Activated CD4-positive, alpha-beta T cell treated with anti-CD3 and anti-CD28 coated beads, Interleukin-2, amount 50 U/mL, for 24 hours (primary cell): Measurements from ENCODE around the gene PRPF6.
A peak's percentile ranks its signal among the peaks of the same experiment; 100 is the strongest.

Source experiments
- DNase-seq, 2 donors: peaks; one replicate each; pipeline ENCODE4 v3.0.0-alpha.2; 2020; ENCODE audit warnings: low read depth in 1 of 2, low spot score in 1 of 2

PRPF6 gene

DNA sequence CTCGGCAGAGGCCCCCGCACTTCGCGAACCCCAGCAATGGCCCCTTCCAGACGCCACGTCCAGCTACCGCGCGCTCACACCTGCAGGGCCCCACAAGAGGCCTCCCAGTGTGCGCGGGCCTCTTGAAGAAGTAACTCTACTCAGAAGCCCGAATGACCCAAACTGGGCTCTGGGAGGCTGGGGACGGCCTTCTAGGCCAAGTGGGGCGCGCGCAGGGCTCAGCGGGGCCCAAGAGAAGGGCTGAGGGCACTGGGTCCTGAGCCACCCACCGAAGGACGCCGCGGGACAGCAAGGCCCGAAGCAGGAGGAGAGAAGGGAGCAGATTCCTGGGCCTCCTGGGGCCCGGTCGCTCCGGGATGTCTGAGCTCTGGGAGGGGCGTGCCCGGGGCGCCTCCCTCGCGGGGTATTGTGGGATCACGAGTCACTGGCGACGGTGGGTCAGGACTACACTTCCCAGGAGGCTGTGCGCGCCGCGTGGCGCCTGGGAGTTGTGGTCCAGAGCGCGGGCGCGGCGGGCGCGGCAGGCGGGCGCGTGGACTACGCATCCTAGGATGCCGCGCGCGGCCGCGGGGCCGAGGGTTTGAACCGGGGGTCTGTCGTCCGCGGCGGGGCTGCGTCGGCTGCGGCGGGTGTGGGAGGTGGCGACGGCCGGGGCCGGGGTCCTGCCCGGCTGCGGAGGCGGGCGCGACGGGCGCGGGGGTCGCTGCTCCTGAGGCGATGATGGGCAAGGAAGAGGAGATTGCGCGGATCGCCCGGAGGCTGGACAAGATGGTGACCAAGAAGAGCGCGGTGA, 81.9 kb downstream of the PRPF6 start, which contains the start of gene TCEA2:
Gene TCEA2, plus strand, starts transcription at position 603 of the 793 bp plus-strand sequence. Its CDS starts 115 bp downstream, at position 718.
- DNase-seq: peak; percentile 84 to 92

DNA sequence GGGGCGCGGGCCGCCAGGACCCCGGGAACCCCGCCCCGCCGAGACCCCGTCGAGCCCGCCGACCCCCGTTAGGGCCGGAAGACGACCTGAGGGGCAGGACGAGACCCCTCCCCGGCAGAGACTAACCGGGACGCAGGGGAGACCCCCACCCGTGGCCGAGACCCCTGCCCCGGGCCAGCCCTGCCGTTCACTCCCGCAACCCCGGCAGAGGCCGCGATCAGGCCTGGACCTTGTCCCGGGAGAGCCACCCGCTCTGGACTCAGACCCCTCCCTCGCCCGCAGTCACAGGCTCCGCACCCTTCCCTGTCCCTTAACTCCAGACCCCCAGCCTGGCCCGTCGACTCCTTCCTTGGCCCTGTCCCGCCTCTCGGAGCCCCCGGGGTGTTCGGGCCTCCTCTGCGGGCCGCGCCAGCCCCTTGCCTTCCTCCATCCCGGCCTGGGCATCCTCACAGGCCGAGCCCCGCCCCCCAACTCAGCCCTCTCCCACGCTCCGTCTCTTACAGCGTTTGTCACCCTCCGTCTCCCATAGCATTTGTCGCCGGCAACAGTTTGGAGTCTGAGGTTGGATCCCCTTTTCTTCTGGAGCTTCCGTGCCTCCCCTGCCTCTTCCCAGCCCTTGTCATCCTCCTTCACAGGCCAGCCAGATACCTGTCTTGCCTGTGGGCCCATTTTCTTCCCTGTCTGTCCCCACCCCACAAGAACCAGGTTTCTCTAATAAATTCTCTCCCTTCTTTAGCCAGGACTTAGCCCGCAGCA, 82.6 kb downstream of the PRPF6 start:
- DNase-seq: no peak

GRCh38 chr20:64064145-64064698, 83.3 kb downstream of the PRPF6 start:
- no peak for DNase-seq

DNA sequence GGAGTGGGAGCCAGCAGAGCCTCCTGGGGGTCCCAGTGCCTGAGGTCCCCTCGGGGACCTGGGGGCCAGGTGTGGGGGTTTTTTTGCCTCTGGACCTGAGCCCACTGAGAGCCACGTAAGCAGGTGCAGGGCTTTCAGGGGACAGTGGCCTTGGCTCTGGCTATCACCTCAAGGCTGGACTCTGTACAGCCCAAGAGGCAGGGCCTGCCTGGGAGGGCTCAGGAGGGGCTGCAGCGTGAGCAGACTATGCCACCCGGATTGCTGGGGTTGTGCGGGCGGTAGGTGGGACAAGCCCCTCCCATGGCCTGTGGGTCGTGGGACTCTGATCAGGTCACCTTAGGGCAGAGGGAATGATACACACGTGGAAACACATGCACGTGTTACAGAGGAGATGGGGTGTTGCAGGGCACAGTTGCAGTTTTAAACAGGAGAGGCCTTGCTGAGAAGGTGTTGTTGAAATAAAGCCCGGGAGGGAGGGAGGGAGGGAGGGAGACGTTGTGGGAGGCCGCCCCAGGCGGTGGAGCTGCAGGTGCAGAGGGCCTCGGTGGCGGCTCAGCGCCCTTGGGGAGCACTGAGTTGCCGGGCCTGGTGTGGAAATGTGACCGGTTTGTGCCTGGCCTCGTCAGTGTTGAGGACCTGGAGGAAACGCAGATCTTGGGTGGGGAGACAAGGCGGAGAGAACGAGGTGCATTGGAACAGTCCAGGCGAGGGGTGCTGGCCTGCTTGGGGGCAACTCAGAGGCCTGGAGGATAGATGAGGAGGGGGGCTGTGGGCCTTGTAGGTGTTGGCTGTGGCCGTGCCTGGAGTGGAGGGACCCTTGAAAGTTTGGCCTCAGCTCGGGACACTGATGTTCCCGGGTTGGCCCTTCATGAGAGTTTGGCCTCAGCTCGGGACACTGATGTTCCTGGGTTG, 84.4 kb downstream of the PRPF6 start:
- DNase-seq: no peak

DNA sequence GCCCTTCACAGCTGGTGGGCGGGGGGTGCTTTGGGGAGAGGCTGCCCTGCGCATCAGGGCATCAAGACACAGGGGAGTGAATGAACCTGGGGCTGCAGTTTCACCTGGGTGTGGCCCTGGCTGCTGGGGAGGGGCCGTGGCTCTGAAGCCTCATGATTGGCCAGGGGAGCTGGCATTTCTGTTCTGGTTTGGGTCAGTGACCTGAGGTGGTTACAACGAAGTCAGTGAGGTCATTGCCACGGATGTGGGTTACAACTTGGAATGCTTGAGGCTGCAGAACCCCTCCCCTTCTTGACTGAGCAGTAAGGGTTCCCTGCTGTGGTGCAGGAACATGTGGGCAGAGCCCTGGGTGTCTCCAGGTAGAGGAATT, 85.0 kb downstream of the PRPF6 start:
- DNase-seq: peak in 1 of 2 donors; percentile 23

GRCh38 chr20:64067005-64067632, 86.2 kb downstream of the PRPF6 start:
- no peak for DNase-seq

- DNase-seq: no peak
These were observed 86.9 kb downstream of the PRPF6 start for GRCh38 chr20:64067733-64068307.

GRCh38 chr20:64068386-64069208, 87.7 kb downstream of the PRPF6 start:
- DNase-seq: no peak

- DNase-seq: no peak
These were observed 88.3 kb downstream of the PRPF6 start for GRCh38 chr20:64069209-64069613.

DNA sequence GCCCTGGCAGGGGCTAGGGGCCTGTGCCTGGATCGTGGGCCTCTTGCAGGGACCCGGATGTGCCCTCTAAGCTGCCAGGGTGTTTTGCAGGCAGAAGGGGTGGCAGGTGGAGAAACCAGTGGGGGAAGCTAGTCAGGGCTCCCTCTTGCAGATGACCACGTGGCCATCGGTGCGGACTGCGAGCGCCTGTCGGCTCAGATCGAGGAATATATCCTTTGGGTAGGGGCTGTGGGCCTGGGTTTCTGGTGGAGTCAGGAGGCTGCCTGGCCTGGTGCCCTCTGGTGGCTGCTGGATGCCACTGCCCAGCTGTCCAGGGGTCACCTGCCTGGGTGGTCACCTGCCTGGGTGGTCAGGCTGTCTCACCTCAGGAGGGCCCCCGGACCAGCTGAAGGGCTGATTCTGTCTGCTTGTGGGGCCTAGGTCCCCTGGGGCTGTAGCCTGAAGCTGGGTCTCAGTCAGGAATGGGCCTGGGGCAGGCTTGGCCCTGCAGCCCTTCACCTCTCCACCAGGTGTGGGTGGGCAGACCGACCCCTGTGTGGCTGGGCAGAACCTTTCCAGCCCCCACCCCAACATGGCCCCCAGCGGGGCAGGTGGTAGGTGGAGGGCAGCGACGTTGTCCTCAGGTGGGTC, 88.8 kb downstream of the PRPF6 start:
- no peak for DNase-seq

- no peak for DNase-seq
These were observed 89.5 kb downstream of the PRPF6 start for GRCh38 chr20:64070244-64070993.

GRCh38 chr20:64071341-64072332, 90.7 kb downstream of the PRPF6 start:
- no peak for DNase-seq

DNA sequence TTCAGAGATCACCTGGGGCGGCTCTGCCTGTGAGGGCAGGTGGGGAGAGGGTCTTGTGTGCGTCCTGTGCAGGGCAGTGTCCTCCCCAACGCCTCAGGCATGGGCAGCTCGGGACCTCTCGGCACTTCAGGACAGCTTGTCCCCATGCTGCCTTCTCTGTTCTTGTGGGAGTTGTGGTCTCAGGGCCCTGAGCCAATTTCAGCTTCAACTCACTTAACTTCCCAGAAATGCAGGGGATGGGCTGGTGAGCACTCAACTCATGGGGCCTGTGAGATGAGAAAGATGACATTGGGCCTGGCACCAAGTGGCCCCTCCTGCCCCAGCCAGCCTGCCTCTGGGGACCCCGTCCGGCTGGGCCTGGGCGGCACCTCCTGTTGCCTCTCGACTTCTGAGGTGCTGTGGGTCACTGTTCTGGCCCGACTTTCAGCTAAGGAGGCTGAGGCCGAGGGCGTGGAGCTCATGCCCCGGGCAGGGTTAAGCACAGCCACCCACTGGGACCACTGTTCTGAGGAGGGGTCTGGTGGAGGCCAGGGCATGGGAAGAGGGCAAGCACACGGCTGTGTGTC, 91.6 kb downstream of the PRPF6 start:
- DNase-seq: no peak

- no peak for DNase-seq
These were observed 92.7 kb downstream of the PRPF6 start for GRCh38 chr20:64073476-64074183.

- DNase-seq: no peak
These were observed 93.4 kb downstream of the PRPF6 start for GRCh38 chr20:64074184-64074789.

DNA sequence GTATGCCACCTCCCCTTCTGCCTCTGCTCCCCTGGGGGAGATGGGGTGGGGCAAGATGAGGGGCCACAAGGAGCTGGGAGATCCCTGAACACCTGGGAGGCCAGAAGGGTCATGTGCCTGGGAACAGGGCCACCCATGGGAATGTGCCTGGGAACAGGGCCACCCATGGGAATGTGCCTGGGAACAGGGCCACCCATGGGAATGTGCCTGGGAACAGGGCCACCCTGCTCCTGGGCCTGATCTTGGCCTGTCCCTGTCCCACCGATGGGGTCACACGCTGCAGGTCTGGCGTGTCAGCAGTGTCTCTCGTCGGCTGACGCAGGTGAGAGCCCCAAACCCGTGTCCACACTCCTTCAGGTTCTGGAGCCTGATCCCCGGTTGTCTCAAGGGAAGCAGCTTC, 94.0 kb downstream of the PRPF6 start:
- DNase-seq: no peak
